SU-DHL-6 (cell line): ENCODE data around the gene DOC2A.

Experiments used
- H2AFZ ChIP-seq: fragments of 200-600 bp; sonication (generic); 2 replicates; pipeline ENCODE4 v1.6.1; 2014; ENCODE audit warnings: low read depth, mild to moderate bottlenecking, moderate library complexity, mixed read lengths, antibody characterized with exemption, low read length; ENCODE audit not compliant: severe bottlenecking
- H3F3A ChIP-seq: fragments of 200-600 bp; shearing (Covaris generic); 2 replicates; pipeline ENCODE4 v1.6.0; 2016; ENCODE audit warnings: antibody characterized with exemption, mild to moderate bottlenecking; ENCODE audit not compliant: insufficient read depth
- H3K27ac ChIP-seq: fragments of 200-600 bp; sonication (generic); 2 replicates; pipeline ENCODE4 v1.5.1; 2016; ENCODE audit warnings: low read depth, mild to moderate bottlenecking, low read length, moderate library complexity, mixed read lengths
- H3K27me3 ChIP-seq: fragments of 200-600 bp; sonication (generic), shearing (Covaris generic); 2 replicates; pipeline ENCODE4 v1.6.0; 2014; ENCODE audit warnings: mild to moderate bottlenecking, low read length
- H3K36me3 ChIP-seq: fragments of 200-600 bp; sonication (generic); 2 replicates; pipeline ENCODE4 v1.6.1; 2014; ENCODE audit warnings: mild to moderate bottlenecking, low read length, mixed read lengths
- H3K4me2 ChIP-seq: fragments of 300-600, 200-600 bp; shearing (Covaris generic), sonication (generic); 2 replicates; pipeline ENCODE4 v1.6.0; 2014; ENCODE audit warnings: low read length, low read depth, mild to moderate bottlenecking; ENCODE audit not compliant: poor library complexity, severe bottlenecking
- H3K4me3 ChIP-seq: fragments of 200-600 bp; sonication (generic); 2 replicates; pipeline ENCODE4 v1.5.1; 2014; ENCODE audit warnings: antibody characterized with exemption, low read length, mild to moderate bottlenecking, mixed read lengths; ENCODE audit not compliant: insufficient read depth, poor library complexity, severe bottlenecking
- H3K79me2 ChIP-seq: fragments of 200-600 bp; sonication (generic); 2 replicates; pipeline ENCODE4 v1.6.1; 2014; ENCODE audit warnings: mild to moderate bottlenecking, low read length, moderate library complexity; ENCODE audit not compliant: insufficient read depth
- H3K9ac ChIP-seq: fragments of 200-600 bp; sonication (generic); 2 replicates; pipeline ENCODE4 v1.7.0; 2014; ENCODE audit warnings: mild to moderate bottlenecking, low read length
- H3K9me2 ChIP-seq: fragments of 200-600 bp; sonication (generic); replicated peaks from 2 replicates; pipeline ENCODE4 v1.6.1; 2014; ENCODE audit warnings: low read length; ENCODE audit not compliant: insufficient read depth
- H3K9me3 ChIP-seq: fragments of 200-600 bp; sonication (generic); 2 replicates; pipeline ENCODE4 v1.6.1; 2014; ENCODE audit warnings: low read length, mixed read lengths; ENCODE audit not compliant: insufficient read depth
- H4K20me1 ChIP-seq: fragments of 200-600 bp; sonication (generic); 2 replicates; pipeline ENCODE4 v1.6.1; 2014; ENCODE audit warnings: low read depth, mild to moderate bottlenecking, antibody characterized with exemption, low read length, moderate library complexity, mixed read lengths
- EZH2phosphoT487 ChIP-seq: fragments of 200-600 bp; sonication (generic), shearing (Covaris generic); conservative IDR thresholded peaks from 2 replicates; pipeline ENCODE4 v1.6.1; 2018; ENCODE audit warnings: mild to moderate bottlenecking, antibody characterized with exemption, low read length, moderate library complexity, mixed read lengths
- TF ChIP-seq, protein P1 (sequence below): fragments of 200-600 bp; sonication (generic); IDR thresholded peaks from one replicate; pipeline ENCODE4 v1.5.1; 2017; ENCODE audit warnings: antibody characterized with exemption, mild to moderate bottlenecking, low read length, moderate library complexity; ENCODE audit not compliant: insufficient read depth, poor library complexity, severe bottlenecking

DOC2A gene

DNA sequence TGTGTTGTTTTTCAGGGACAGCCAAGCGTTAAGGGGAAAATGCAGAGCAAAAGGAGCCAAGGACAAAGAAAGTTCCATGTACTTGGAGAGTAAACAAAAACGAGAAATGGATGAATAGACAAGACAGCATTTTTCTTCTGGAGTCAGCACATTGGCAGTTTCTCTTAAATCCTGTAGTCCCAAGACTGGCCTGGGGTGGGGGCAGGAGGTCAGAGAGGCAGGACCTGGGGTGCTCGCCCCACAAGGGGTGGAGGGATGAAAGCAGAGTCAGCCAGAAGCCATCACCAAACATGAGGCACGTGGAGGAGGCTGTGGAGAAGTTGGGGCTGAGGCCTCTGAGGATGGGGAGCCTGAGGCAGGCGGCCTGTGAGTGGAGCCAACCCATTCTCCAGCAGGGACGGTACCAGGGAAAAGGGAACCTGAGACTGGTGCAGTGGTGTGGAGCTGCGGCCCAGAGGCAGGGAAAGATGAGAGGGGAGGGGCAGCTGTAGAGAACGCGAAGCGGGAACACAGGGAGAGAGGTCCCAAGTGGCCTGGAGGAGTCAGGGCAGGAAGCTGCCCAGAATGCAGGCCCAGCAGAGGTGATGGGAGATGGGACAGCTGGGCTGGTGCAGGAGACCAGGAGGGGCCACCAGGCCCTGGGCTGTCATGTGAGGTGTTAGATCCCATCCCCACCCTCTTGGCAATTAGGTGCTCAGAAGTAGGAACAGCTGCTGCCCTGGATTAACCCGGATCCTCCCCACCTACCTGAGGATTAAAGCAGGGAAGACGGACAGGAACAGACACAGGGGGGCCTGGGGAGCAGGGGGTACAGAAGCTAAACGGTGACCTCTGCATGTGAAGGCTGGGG is 17.0 kb upstream of the DOC2A start:
- no peaks in the 10 kb centered on the region for H3K36me3 ChIP-seq

DNA sequence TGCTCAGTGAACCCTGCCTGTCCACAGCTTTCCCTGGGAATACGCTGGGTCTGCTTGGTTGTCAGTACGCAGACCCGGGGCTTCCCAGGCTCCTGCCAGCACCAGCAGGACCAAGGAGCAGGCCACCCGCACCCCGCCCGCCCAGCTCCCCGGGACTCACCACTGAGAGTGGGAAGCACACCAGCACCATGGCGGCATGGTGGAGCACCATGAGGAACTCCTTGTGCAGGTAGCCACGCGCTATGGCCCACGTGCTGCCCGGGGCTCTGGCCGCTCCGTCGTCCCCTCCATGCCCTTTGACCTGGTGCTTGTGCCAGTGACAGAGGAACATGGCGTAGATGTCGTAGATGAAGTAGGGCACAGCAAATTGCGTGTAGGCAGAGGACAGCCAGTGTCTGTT is 15.6 kb upstream of the DOC2A start:
- H3K36me3 ChIP-seq = no peaks in the 10 kb centered on the region

More for the DNA sequence above, 17.0 kb upstream of the DOC2A start:
- Histone ChIP-seq H3K4me3 (no peak overlapping the region), H2AFZ (no peak overlapping the region), H3K27me3 (no peaks in the 10 kb centered on the region), H3K79me2 (no peaks in the 10 kb centered on the region), H3K9me3 (no peaks in the 10 kb centered on the region), H3K9me2 (no peaks in the 10 kb centered on the region), H3K9ac (no peak overlapping the region), H3K4me2 (no peak overlapping the region), H3F3A (no peaks in the 10 kb centered on the region), H3K27ac (no peak overlapping the region), H4K20me1 (no peaks in the 10 kb centered on the region)
- TF ChIP-seq, protein P1, sequence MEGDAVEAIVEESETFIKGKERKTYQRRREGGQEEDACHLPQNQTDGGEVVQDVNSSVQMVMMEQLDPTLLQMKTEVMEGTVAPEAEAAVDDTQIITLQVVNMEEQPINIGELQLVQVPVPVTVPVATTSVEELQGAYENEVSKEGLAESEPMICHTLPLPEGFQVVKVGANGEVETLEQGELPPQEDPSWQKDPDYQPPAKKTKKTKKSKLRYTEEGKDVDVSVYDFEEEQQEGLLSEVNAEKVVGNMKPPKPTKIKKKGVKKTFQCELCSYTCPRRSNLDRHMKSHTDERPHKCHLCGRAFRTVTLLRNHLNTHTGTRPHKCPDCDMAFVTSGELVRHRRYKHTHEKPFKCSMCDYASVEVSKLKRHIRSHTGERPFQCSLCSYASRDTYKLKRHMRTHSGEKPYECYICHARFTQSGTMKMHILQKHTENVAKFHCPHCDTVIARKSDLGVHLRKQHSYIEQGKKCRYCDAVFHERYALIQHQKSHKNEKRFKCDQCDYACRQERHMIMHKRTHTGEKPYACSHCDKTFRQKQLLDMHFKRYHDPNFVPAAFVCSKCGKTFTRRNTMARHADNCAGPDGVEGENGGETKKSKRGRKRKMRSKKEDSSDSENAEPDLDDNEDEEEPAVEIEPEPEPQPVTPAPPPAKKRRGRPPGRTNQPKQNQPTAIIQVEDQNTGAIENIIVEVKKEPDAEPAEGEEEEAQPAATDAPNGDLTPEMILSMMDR = no peak
- no peak for TF ChIP-seq EZH2phosphoT487

DNA sequence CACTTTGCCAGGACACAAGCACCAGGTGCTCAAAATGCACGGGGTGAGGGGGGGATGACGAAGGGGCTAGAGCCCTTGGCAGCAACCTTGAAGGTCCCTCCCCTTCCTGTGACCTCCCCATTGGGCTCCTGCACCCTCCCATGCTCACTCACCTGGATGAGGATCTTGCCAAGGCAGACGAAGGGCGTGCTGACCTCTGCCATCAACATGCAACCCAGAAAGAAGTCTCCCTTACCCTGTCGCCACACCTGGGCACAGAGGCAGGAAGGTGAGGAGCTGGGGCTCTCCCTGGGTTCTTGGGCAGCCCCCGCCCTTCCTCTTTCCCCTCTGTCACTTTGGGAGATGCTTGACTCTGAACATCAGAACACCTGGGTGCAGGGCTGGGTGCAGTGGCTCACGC is 14.7 kb upstream of the DOC2A start:
- Histone ChIP-seq H3K9ac (no peak overlapping the region), H3K36me3 (no peaks in the 10 kb centered on the region), H3F3A (no peaks in the 10 kb centered on the region), H3K4me3 (no peak overlapping the region), H2AFZ (no peak overlapping the region), H3K27me3 (no peaks in the 10 kb centered on the region), H4K20me1 (no peaks in the 10 kb centered on the region), H3K9me3 (no peaks in the 10 kb centered on the region), H3K79me2 (no peaks in the 10 kb centered on the region), H3K27ac (no peak overlapping the region), H3K4me2 (no peak overlapping the region), H3K9me2 (no peaks in the 10 kb centered on the region)
- TF ChIP-seq, protein P1 = no peak
- no peak for TF ChIP-seq EZH2phosphoT487

More for the DNA sequence above, 15.6 kb upstream of the DOC2A start:
- no peaks in the 10 kb centered on the region for H4K20me1 ChIP-seq
- no peaks in the 10 kb centered on the region for H3F3A ChIP-seq
- H3K4me3 ChIP-seq = no peak overlapping the region
- no peaks in the 10 kb centered on the region for H3K27me3 ChIP-seq
- H3K79me2 ChIP-seq = no peaks in the 10 kb centered on the region
- no peak overlapping the region for H3K4me2 ChIP-seq
- TF ChIP-seq, protein P1 = no peak
- no peak for TF ChIP-seq EZH2phosphoT487
- no peak overlapping the region for H3K27ac ChIP-seq
- no peaks in the 10 kb centered on the region for H3K9me3 ChIP-seq
- H2AFZ ChIP-seq = no peak overlapping the region
- no peak overlapping the region for H3K9ac ChIP-seq
- H3K9me2 ChIP-seq = no peaks in the 10 kb centered on the region
